H1 (cell line): Measurements from ENCODE around the gene HSPBP1. TPM values are rescaled to one million over a fixed set of nuclear protein-coding genes. Genes with fewer than 3 reads are reported as not detected.

Experiments used
- EZH2 ChIP-seq: fragments of 200-600 bp; sonication (generic); IDR thresholded peaks from 2 replicates; pipeline ENCODE4 v1.7.1; 2012; ENCODE audit warnings: low read depth, mild to moderate bottlenecking, moderate library complexity, low read length, inconsistent platforms; ENCODE audit not compliant: severe bottlenecking
- FOSL1 ChIP-seq: IDR thresholded peaks from 2 replicates; pipeline ENCODE4 v1.6.1; 2011; ENCODE audit warnings: mild to moderate bottlenecking, low read depth, low read length, moderate library complexity; ENCODE audit not compliant: insufficient read depth
- SRF ChIP-seq: IDR thresholded peaks from 2 replicates; pipeline ENCODE4 v1.6.1; 2011; ENCODE audit warnings: mild to moderate bottlenecking, low read depth, low read length, moderate library complexity
- SUZ12 ChIP-seq: fragments of 200-600 bp; sonication (generic); IDR thresholded peaks from 2 replicates; pipeline ENCODE4 v1.6.1; 2012; ENCODE audit warnings: mild to moderate bottlenecking, inconsistent platforms, low read length, moderate library complexity, mixed read lengths
- TAF1 ChIP-seq: IDR thresholded peaks from 2 replicates; pipeline ENCODE4 v1.6.1; 2011; ENCODE audit warnings: mild to moderate bottlenecking, low read depth, low read length
- ZNF274 ChIP-seq: IDR thresholded peaks from 2 replicates; pipeline ENCODE4 v1.7.0; 2012; ENCODE audit warnings: low read length, borderline replicate concordance; ENCODE audit errors: extremely low read depth
- polyA plus RNA-seq, 7 experiments: library from polyadenylated mRNA; depleted of rRNA in 3 of 7; stranded (reverse) in 5 of 7; unstranded in 2 of 7; fragments of >200 nt in 5 of 7; fragments of 200-250 nt in 2 of 7; gene quantifications; 1 replicate in 5 of 7; 2 replicates in 1 of 7; 4 replicates in 1 of 7; pipeline versions ENCODE4 v1.2.1 to v1.2.3, GENCODE V29; 2011 to 2013; ENCODE audit warnings: missing spikeins in 2 of 7, mixed read lengths in 2 of 7
- total RNA-seq: library from RNA; stranded (reverse); fragmentation: NEBNext Ultra II Directional; extraction: Animal tissue kit (Norgen Biotek cat#: 25700); gene quantifications from 2 replicates; pipeline ENCODE4 v1.2.1, GENCODE V29; 2021

HSPBP1 gene
- total and polyA plus RNA-seq, 2 of the 8 experiments (the other 6 are each of a cell fraction or from before 2014, with no cell fraction given) = 63.4 to 100 TPM

GRCh38 chr19:55255618-55256423 lies 24.1 kb downstream of the HSPBP1 start (continued):
- no peak for TF ChIP-seq TAF1
- no peak for TF ChIP-seq FOSL1
- no peak for TF ChIP-seq SRF
- no peak for TF ChIP-seq ZNF274
- TF ChIP-seq SUZ12 = no peak
- no peak for TF ChIP-seq EZH2
